Progenitor cell of endocrine pancreas (in vitro differentiated cells): ENCODE measurements around the gene BPTF. TPM values are rescaled to one million over a fixed set of nuclear protein-coding genes. Genes with fewer than 3 reads are reported as not detected.
"Not testable (repeated sequence)": the region's sequence is repeated elsewhere in the genome, so short reads cannot be mapped to it uniquely, and the experiment has no call there.

Experiments
- DNase-seq: peaks from one replicate; pipeline ENCODE4 v3.0.0; 2021; ENCODE audit warnings: low spot score; ENCODE audit not compliant: unreplicated experiment
- H3K27ac Mint-ChIP-seq: 2 replicates; pipeline ENCODE4 v1.8.0; 2021; ENCODE audit warnings: mild to moderate bottlenecking, moderate library complexity, mixed read lengths
- H3K27me3 Mint-ChIP-seq: 2 replicates; pipeline ENCODE4 v1.8.0; 2021; ENCODE audit warnings: mixed read lengths
- H3K36me3 Mint-ChIP-seq: 2 replicates; pipeline ENCODE4 v1.8.0; 2022; ENCODE audit warnings: mixed read lengths; ENCODE audit not compliant: insufficient read depth
- H3K4me1 Mint-ChIP-seq: 2 replicates; pipeline ENCODE4 v1.8.0; 2021; ENCODE audit warnings: low read depth, mixed read lengths
- H3K4me3 Mint-ChIP-seq: 2 replicates; pipeline ENCODE4 v1.8.0; 2021; ENCODE audit warnings: low read depth, mild to moderate bottlenecking, moderate library complexity, mixed read lengths
- H3K9me3 Mint-ChIP-seq: 2 replicates; pipeline ENCODE4 v1.8.0; 2021; ENCODE audit warnings: low read depth, mixed read lengths
- total RNA-seq: library from RNA; stranded (reverse); gene quantifications from 2 replicates; pipeline ENCODE4 v1.2.1, GENCODE V29; 2021
- TF ChIP-seq, protein P1 (sequence below): fragments of 200-600 bp; sonication (generic); IDR thresholded peaks from one replicate; pipeline ENCODE4 v1.5.0; 2021; ENCODE audit warnings: antibody characterized with exemption, mild to moderate bottlenecking; ENCODE audit not compliant: unreplicated experiment

BPTF gene
- total RNA-seq, 1 donor from 2014 or later: 194 TPM

DNA sequence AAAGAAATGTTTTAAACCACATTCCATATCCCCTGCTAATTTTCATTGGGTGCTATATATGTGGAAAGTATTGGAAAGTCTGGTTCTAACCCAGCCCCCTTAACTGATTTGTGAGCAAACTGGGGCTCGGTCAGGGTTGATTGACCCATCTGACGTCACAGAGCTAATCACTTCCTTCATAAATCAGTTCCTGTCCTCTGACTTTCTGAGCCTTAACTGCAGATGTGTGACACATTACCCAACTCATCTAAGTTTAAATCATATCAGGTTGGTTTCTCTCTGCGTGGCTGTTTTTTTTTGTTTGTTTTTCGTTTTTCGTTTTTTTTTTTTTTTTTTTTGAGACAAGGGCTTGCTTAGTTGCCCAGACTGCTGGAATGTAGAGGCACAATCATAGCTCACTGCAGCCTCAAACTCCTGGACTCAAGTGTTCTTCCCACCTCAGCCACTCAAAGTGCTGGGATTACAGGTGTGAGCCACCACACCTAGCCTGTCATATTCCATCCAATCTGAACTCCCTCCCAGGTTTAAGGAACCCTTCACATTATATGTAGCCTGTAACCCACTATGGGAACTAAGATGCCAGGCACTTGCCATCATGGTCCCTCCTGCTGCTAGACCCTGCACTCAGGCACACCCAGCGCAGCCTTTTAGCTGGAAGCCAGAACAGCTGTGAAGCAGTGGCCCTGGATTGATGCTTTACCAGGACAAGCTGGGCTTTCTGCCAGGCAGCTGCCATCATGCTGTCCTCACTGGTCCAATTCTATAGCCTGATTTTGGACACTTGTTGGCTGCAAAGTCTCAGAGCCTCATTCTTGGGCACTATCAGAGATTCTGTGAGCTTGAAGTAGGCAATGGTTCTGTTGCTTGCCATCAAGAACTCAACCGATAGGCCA is 6.9 kb upstream of the BPTF start:
- H3K4me1 Mint-ChIP-seq: no peaks in the 10 kb centered on the region
- H3K27me3 Mint-ChIP-seq: no peaks in the 10 kb centered on the region
- TF ChIP-seq, protein P1, sequence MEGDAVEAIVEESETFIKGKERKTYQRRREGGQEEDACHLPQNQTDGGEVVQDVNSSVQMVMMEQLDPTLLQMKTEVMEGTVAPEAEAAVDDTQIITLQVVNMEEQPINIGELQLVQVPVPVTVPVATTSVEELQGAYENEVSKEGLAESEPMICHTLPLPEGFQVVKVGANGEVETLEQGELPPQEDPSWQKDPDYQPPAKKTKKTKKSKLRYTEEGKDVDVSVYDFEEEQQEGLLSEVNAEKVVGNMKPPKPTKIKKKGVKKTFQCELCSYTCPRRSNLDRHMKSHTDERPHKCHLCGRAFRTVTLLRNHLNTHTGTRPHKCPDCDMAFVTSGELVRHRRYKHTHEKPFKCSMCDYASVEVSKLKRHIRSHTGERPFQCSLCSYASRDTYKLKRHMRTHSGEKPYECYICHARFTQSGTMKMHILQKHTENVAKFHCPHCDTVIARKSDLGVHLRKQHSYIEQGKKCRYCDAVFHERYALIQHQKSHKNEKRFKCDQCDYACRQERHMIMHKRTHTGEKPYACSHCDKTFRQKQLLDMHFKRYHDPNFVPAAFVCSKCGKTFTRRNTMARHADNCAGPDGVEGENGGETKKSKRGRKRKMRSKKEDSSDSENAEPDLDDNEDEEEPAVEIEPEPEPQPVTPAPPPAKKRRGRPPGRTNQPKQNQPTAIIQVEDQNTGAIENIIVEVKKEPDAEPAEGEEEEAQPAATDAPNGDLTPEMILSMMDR: no peak
- H3K9me3 Mint-ChIP-seq: no peaks in the 10 kb centered on the region
- no peak overlapping the region for H3K27ac Mint-ChIP-seq
- H3K4me3 Mint-ChIP-seq: no peak overlapping the region
- no peaks in the 10 kb centered on the region for H3K36me3 Mint-ChIP-seq
- DNase-seq: no peak

DNA sequence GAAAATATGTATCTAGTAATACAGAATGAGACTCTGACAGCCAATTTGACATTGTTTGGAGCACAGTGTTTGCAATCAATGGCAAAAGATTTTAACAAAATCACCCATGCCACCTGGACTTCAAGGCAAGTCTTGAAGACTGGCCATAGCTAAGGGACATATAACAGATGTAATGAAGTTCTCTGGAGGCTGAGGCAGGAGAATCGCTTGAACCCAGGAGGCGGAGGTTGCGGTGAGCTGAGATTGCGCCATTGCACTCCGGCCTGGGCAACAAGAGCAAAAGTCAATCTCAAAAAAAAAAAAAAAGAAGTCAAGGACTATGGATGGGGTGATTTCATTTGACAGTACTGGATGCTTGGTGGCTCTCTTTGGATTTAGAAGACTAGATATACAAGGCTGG is 5.6 kb upstream of the BPTF start:
- H3K4me3 Mint-ChIP-seq: no peak overlapping the region
- H3K4me1 Mint-ChIP-seq: peaks cover 3% of the 10 kb centered on the region
- DNase-seq: no peak
- H3K27ac Mint-ChIP-seq: no peak overlapping the region
- no peaks in the 10 kb centered on the region for H3K36me3 Mint-ChIP-seq
- H3K27me3 Mint-ChIP-seq: no peaks in the 10 kb centered on the region
- TF ChIP-seq, protein P1: no peak
- no peaks in the 10 kb centered on the region for H3K9me3 Mint-ChIP-seq

DNA sequence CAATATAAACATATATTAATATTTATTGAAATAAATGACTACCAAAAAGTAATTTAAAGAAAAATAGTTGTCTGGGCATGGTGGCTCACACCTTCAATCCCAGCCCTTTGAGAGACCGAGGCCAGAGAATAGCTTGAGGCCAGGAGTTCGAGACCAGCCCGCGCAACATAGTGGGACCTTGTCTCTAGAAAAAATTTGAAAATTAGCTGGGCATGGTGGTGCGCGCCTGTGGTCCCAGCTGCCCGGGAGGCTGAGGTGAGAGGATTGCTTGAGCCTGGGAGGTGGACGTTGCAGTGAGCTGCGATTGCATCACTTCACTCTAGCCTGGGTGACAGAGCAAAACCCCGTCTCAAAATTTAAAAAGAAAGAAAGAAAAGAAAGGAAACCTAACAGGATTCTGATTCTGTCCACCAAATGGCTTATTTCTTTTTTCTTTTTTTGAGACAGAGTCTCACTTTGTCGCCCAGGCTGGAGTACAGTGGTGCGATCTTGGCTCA is 3.4 kb upstream of the BPTF start:
- TF ChIP-seq, protein P1: no peak
- no peaks in the 10 kb centered on the region for H3K36me3 Mint-ChIP-seq
- no peak for DNase-seq
- H3K27me3 Mint-ChIP-seq: no peaks in the 10 kb centered on the region
- no peaks in the 10 kb centered on the region for H3K9me3 Mint-ChIP-seq
- no peak overlapping the region for H3K4me3 Mint-ChIP-seq
- peaks cover 3% of the 10 kb centered on the region for H3K4me1 Mint-ChIP-seq
- H3K27ac Mint-ChIP-seq: no peak overlapping the region

DNA sequence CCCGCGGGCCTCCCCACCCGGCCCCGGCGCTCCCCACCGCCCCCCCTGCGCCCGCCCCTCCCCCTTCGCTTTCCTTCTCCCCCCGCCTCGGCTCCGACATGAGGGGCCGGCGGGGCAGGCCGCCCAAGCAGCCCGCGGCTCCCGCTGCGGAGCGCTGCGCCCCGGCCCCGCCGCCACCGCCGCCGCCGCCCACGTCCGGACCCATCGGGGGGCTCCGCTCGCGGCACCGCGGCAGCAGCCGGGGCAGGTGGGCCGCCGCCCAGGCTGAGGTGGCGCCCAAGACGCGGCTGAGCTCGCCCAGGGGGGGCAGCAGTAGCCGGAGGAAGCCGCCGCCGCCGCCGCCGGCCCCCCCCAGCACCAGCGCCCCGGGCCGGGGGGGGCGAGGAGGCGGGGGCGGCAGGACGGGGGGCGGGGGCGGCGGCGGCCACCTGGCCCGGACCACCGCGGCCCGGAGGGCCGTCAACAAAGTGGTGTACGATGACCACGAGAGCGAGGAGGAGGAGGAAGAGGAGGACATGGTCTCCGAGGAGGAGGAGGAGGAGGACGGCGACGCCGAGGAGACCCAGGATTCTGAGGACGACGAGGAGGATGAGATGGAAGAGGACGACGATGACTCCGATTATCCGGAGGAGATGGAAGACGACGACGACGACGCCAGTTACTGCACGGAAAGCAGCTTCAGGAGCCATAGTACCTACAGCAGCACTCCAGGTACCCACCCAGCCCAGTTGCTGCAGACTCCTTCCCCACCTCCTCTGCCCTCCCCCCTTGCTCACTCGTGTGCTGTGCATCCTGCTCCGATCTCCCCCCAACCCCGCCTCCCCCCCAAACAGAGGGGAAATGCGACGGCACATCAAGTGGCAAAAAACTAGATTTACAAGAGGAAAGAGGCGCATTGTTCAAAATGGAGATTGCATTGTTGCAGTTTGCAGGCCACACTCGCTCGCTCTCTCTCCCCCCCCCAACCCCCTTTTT is 611 bp downstream of the BPTF start:
- peak overlapping the region; percentile 100 for H3K27ac Mint-ChIP-seq
- peaks cover 30% of the 10 kb centered on the region for H3K4me1 Mint-ChIP-seq
- peak; percentile 37 for DNase-seq
- H3K4me3 Mint-ChIP-seq: peak overlapping the region; percentile 99
- H3K27me3 Mint-ChIP-seq, H3K36me3 Mint-ChIP-seq, H3K9me3 Mint-ChIP-seq: not testable (repeated sequence)

DNA sequence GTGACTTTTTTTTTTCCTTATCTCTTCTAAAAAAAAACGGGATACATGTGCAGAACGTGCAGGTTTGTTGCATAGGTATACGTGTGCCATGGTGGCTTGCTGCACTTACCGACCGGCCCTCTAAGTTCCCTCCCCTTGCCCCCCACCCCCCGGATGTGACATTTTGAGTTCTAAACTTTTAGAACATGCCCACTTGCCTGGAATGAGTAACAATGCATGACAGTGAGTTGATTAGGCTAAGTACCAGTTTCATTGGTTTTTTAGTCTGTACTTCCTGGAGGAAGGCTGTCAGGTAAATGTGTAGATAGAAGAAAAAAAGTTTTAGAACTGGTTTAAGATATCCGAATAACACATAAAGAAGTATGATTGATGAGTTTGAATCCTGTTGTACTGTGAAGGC is 4.0 kb downstream of the BPTF start:
- TF ChIP-seq, protein P1: no peak
- H3K27ac Mint-ChIP-seq: peak overlapping the region; percentile 69

More for the DNA sequence above, 4.0 kb downstream of the BPTF start:
- Mint-ChIP-seq H3K9me3 (no peaks in the 10 kb centered on the region), H3K4me1 (peaks cover 37% of the 10 kb centered on the region), H3K27me3 (no peaks in the 10 kb centered on the region), H3K36me3 (peaks cover 3% of the 10 kb centered on the region), H3K4me3 (peak overlapping the region; percentile 99)
- no peak for DNase-seq
